Medulla oblongata (tissue), 1 donor: ENCODE measurements around the gene TBL1XR1.
"Not testable (repeated sequence)": the region's sequence is repeated elsewhere in the genome, so short reads cannot be mapped to it uniquely, and the experiment has no call there.

ENCODE experiments used
- DNase-seq: peaks from one replicate; pipeline ENCODE4 v3.0.0-alpha.2; 2015; ENCODE audit errors: extremely low spot score

The TBL1XR1 gene

DNA sequence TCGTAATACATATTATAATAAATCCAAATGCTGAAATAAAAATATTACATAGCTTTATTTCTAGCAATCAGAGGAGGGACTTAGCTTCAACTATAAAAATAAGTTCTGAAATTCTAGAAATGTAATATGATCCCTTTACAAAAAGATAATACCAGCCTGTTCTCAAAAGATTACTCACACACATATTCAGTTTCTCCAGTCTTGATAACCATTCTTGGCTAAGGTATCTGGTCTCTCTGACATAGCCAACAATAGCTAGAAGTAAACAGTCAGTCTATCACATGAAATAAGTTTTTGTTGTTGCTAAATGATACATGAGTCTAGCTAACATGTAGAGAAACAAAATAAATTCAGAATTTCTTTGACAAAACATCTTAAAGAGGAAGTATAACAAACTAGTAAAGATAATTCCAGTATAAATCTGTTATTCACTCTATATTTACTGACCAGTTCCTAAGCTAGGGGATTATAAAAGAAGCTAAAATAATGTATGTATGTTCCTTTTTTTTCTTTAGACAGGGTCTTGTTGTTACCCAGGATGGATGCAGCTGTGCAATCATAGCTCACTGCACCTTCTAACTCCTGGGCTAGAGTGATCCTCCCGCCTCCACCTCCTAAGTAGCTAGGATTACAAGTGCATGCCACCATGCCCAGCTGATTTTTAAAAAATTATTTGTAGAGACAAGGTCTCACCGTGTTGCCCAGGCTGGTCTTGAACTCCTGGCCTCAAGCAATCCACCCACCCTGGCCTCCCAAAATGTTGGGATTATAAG is 170.6 kb downstream of the TBL1XR1 start:
- DNase-seq: no peak

DNA sequence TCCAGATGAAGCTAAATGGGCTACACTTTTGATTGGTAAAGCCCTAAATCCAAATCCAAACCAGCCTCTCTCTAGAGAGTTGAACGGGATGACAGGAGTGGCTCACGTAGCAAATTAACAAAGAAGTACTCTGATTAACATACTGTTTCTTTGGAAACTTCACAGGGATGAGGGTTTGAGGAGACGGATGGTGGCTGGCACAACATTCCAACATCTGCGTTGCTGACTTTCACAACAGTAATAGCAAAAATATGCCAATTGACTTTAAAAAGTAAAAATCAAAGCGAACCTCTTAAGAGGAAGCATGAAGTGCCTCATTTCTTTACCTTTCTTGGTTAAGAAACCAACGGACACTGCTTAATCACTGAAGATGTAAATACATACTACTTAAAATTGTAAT is 181.4 kb downstream of the TBL1XR1 start:
- DNase-seq: no peak

DNA sequence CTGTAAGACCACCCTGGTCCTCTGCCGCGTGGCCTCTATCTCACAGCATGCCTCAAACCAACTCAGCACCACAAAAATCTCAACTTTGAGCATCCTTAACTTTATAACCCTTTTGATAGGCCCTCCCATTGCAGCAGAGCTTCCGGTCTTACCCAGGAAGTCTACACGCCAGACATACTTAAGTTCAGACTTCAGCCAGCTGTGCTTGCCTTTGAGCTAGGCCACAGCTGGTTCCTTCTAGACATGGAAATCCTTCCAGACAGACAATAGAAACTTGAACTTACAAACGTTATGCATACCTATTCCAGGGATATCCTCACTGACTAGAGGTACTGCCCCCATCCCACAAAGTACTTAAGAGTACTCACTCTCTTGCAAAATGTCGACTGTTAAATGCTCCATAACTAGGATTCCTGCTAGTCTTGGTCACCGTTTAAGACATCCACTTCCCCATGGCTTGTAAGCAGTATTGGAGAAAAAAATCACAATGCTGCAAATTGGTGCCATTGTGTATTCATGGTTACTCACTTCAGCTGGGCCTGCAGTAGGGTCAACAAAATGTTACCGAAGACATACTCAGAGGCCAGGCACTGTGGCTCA is 183.5 kb downstream of the TBL1XR1 start:
- no peak for DNase-seq

DNA sequence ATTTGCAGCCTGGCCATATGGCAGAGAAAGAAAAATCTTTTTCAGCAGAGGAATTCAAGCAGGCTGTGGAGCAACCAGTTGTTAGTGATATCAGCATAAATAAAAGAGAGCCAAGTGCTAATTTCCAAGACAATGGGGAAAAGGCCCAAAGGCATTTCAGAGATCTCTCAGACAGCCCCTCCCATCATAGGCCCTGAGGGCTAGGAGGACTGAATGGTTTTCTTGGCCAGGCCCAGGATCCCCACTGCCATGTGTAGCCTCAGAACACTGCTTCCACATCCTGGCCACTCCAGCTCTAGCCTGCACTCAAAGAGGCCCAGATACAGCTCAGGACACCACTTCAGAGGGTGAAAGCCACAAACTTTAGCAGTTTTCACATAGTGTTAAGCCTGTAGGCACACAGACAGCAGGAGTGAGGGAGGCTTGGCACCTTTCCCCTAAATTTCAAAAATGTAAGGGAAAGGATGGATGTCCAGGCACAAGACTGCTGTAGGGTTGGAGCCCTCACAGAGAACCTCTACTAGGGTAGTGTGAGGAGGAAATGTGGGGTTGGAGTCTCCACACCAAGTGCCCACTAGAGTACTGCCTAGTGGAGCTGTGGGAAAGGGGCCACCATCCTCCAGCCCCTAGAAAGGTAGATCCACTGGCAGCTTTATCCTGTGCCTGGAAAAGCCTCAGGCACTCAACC is 191.4 kb downstream of the TBL1XR1 start:
- DNase-seq: no peak

DNA sequence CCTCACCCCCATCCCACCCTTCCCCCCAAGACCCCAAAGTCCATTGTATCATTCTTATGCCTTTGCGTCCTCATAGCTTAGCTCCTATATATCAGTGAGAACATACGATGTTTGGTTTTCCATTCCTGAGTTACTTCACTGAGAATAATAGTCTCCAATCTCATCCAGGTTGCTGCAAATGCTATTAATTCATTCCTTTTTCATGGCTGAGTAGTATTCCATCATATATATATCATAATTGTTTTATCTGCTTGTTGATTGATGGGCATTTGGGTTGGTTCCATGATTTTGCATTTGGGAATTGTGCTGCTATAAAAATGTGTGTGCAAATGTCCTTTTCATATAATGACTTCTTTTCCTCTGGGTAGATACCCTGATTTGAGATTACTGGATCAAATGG is 197.1 kb downstream of the TBL1XR1 start:
- DNase-seq: not testable (repeated sequence)

DNA sequence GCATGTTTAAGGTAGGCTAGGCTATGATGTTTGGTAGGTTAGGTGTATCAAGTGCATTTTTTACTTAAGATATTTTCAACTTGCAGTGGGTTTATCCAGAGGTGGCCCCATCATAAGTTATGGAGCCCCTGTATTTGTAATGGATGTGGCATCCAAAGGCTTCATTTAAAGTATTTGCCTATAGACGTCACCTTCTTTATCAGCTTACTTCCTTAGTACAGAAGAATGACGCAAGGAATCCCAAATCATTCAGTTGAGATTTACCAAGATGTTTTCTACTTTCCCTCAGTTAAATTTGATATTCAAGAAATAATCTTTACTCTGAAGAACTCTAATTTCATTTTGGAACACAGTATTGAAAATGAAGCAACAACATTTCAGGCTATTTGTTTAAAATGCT is 201.3 kb downstream of the TBL1XR1 start:
- no peak for DNase-seq

DNA sequence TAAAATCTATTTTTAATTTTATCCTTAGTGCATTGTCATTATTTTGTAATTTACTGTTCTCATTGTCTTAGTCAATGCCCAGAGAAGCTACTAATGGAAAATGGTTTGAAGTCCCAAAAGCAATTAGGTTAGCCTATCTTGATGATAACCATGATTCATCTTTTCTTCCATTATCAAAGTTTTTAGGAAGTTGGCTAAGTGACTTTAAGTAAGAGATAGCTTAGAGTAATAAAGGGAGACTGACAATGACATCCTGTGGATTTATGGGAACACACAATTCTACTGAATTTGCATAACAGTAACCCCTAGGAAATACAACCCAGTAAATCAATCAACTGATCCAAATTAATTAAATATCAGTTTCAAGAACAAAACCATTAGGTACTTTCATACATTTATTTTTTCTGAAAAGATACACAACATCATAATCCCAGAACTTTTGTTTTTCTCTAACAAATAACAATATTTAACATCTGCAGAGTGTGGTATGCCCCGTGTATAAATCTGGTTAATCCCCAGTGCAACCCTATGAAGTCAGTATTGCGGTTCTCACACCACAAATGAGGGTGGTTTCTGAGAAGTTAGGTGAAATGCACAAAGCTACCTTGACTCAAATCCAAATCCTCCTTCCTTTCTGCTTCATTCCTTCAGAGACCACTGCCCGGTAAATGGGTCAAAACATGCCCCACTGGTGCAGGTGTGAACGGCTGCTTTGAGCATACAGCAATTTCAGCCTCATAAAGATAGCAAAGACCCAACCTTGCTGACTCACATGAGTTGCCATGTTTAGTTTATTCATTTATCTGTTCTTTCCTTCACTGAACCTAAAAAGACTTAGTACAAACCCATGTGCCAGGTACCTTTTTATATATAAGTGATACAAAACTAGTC is 202.1 kb downstream of the TBL1XR1 start:
- DNase-seq: no peak

DNA sequence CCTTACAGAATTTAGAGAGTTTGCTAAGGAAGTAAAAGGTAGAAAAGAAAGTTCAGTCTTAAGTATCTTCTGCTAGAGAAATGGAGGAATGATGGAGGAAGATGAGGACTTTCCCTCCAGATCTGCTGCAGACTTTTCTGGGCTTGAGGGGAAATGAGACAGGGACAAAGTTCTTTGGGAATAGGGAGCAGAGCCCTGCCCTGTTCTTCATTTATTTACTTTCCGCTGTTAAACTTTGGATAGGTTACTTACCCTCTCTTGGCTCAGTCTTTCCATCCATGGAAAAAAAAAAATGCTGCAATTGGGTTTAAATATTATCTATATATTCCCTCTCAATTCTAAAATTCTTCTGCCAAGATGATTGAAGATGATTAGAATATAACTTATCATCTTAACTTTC is 202.9 kb downstream of the TBL1XR1 start:
- DNase-seq: no peak

DNA sequence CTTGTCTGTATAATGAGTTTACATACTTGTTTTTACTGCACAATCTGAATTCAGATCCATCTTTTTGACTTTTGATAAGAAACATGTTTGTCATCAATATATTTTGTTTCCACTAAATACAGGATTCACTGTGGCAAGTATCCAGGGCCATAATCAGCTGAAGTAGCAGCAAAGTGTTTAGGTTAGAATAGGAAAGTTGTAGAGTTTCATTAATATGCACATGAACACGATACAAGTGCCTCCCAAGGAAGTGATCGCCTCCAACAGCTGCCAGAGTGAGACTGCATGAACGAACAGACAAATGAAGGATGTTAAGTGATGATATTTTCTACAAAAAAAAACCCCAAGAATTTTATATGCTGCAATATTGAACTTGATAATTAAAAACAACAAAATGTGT is 204.3 kb downstream of the TBL1XR1 start:
- no peak for DNase-seq

DNA sequence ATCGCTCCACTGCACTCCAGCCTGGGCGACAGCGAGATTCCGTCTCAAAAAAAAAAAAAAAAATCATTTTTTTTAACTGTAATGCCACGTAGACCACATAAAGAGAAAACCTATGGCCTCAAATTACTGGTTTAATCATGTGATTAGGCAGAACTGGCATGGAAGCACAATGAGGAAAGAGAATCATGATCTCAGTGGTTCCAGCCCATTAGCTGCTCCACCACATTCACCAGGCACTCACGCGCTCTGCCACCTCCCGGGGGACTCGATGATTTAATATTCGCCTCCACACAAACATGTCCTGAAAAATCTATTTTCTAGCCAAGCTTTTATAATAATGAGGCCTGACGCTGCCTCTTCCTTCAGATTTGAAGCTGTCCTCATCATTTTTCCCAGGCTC is 204.7 kb downstream of the TBL1XR1 start:
- DNase-seq: no peak

DNA sequence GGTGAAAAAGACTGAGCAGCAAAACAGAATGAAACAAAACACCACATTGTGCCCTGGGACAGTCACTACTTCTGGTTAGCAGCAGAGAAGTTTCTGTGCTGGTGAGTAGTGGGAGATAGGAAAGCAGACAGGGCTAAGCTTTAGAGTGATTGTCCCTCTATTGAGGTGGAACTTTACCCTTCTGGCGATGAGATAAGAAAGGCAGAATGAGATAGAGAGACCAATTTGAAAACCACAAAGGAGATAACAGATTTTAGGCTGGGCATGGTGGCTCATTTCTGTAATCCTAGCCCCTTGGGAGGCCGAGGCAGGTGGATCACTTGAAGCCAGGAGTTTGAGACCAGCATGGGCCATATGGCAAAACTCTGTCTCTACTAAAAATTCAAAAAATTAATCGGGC is 208.5 kb downstream of the TBL1XR1 start:
- DNase-seq: no peak

DNA sequence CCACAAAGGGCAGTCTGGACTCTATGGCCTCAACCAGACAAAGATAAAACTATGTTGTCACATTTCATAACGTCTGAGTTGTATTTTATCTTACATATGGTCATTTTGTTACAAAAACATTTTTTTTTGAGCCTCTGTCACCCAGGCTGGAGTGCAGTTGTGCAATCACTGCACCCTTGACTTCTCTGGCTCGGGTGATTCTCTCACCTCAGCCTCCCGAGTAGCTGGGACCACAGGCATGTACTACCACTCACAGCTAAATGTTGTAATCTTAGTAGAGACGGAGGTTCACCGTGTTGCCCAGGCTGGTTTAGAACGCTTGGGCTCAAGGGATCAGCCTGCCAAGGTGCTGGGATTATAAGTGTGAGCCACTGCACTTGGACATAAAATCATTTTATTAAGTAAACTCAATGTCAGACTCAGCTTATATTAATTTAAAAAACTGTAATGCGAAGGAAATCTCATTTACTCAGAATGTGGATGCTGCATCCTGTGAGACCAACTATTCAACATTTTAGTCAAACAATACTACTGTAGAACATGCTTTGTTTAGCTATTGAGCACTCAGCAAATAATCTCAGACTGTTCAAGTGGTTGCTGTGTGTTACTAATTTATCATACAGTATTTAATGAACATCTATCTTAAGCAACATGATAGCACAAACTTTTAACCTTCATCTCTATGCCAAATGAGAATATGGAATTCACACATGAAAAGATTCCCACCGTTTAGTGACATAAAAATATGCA is 209.2 kb downstream of the TBL1XR1 start:
- DNase-seq: no peak

DNA sequence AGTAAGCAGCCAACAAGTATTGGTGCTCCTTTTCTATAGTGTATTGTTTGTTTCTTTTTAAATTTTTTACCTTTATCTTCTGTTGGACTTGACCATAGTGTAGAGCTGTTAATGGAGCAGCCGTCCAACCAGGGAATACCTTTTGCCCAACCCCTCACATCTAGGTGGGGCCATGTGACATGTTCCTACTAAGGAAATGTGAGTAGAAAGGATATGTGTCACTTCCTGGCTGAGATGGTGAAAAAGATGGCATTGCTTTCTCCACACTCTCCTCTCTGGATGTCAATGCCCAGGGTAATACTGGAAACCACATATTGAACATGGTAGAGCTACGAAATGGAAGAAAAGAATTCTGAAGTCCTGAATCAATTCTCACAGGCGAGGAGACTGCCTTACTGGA is 218.8 kb downstream of the TBL1XR1 start:
- DNase-seq: no peak

DNA sequence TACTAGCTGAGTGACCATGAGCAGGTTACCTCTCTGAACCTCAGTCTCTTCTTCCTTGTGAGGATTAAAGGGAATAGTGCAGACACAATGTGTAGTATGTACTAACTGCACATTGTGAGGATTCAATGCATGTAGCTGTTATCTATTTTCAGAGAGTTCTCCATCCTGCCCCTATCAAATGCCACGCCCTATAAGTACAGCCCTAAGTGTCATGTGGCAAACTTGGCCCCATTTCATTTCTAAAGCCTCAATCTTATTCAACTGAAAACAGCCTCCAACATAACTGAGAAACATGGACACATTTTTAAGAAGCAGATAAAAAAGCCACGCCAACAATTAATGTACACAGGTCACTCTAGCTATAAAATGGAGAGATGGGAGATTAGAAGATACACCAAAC is 220.0 kb downstream of the TBL1XR1 start:
- DNase-seq: no peak

DNA sequence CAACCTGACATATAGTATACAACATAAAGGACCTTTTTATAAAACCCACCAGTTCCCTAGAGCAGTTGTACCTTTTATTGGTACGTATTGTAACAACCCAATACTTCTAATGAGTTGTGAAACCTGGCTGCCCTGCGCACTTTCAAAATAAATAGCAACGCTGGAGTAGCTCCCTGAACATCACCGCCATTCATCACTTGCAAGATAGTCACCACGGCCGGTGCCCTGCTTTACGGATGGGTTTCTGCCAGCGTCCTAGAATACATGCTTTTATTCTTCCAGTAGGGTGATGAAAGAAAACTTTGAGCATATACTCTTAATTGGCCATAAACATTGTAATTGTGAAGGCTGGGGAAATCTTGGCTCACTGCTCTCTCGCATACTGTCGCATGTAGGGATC is 220.7 kb downstream of the TBL1XR1 start:
- DNase-seq: no peak

DNA sequence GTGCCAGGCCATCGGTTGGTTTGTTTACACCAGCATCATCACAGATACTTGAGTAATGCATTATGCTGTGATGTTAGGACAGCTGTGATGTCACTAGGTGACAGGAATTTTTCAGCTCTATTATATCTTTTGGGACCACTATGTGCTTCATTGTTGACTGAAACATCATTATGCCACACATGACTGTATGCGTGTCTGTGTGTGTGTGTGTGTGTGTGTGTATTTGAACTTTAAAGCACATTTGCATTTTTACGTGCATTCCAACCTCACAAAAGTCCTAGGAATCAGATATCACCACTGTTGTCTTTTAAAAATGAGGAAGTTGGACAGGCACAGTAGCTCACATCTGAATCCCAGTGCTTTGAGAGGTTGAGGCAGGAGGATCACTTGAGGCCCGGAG is 223.0 kb downstream of the TBL1XR1 start:
- no peak for DNase-seq

DNA sequence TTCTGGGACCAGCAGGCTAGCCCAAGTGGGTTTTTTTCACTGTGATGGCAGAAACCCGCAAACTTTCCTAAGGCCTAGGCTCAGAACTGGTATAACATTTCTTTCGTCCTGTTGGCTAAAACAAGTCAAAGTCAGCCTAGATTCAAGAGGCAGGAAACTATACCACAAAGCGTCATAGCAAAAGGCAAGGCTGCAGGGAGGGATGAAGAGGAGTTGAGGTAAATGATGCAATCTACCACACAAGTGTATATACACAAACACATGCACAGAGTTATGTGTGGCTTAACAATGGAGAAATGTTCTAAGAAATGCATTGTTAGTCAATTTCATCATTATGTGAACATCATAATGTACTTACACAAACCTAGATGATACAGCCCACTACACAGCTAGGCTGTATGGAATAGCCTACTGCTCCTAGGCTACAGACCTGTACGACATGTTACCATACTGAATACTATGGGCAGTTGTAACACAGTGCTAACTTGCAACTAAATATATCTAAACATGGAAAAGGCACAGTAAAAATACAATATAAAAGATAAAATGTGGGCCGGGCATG is 225.6 kb downstream of the TBL1XR1 start:
- no peak for DNase-seq

DNA sequence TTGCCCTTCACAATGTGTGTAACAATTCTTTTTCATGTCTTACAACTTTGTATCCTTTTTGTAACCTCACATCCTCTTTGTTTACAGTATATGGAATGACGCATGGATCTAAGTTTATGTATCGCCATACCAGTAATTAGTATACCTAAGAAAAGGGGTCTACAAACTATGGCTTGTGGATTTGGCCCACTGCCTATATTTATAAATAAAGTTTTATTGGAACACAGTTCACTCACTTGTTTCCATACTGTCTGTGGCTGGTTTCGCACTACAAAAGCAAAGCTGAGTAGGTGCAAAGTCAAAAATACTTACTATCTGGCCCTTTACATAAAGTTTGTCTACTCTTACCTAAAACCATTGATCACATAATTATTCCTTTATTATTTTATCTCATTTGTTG is 226.5 kb downstream of the TBL1XR1 start:
- DNase-seq: no peak

DNA sequence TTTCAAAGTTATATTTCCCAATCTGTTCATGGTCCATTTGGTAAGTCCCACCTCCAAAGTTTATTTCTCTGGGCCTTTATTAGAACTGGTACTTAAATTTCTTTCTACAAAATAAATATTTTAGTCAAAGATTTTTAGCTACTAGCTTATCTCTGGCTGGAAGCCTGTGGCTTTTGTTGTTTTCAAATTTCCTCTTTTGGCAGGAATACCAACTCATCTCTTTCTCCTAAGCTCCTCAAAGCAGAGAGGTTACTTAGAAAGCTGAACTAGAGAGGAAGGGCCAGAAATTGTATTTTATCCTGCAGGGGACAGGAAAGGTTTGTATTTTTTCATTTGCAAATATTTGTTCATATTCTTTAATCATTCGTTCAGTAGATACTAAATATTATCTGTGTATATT is 227.8 kb downstream of the TBL1XR1 start:
- peak; percentile 27 for DNase-seq
